ENCODE results near the gene PPME1. TPM values are rescaled to one million over a fixed set of nuclear protein-coding genes. Genes with fewer than 3 reads are reported as not detected.

The PPME1 gene
- total RNA-seq, 1 experiment from 2014 or later: 39.4 TPM

GRCh38 chr11:74204701-74205100, 33.6 kb downstream of the PPME1 start:
- Mint-ChIP-seq H3K9me3 (no peaks in the 10 kb centered on the region), H3K27ac (no peak overlapping the region), H3K4me1 (no peaks in the 10 kb centered on the region), H3K36me3 (ENCODE audit: insufficient read depth in 1 of 3, low read depth in 3 of 3) (peaks cover 0 to 29% (median 10%) of the 10 kb centered on the region in 3 experiments; a peak in 5 of 7 replicates), H3K4me3 (no peak overlapping the region), H3K27me3 (ENCODE audit: low read depth) (no peaks in the 10 kb centered on the region)
- no peak overlapping the region for H3K14ac ChIP-seq (ENCODE audit: insufficient read depth, low read length)
- WGBS (ENCODE audit: extremely low coverage, insufficient read length, low lambda C conversion rate): 100% methylated on average over 1 of the region's 1 CpG
- no peak overlapping the region for H4K5ac ChIP-seq (ENCODE audit: insufficient read length, low read depth, low read length)
- no peak overlapping the region for H3K4me2 ChIP-seq (ENCODE audit: insufficient read depth, insufficient read length, low read length)
- no peaks in the 10 kb centered on the region for H3K4me1 ChIP-seq (ENCODE audit: insufficient read depth, low read length)
- H3K9me3 ChIP-seq (ENCODE audit: control insufficient read depth, low read depth, low read length): no peaks in the 10 kb centered on the region
- no peak overlapping the region for H3K23ac ChIP-seq (ENCODE audit: insufficient read length, low read depth, low read length)
- H2BK120ac ChIP-seq (ENCODE audit: low read depth, low read length, poor library complexity, severe bottlenecking): no peak overlapping the region
- H3K56ac ChIP-seq (ENCODE audit: insufficient read length, low read depth, low read length): no peak overlapping the region
- no peak overlapping the region for H3K18ac ChIP-seq (ENCODE audit: insufficient read length, low read depth, low read length)
- H3K79me1 ChIP-seq (ENCODE audit: insufficient read depth, low read depth, low read length, poor library complexity, severe bottlenecking): no peaks in the 10 kb centered on the region
- no peak overlapping the region for H3K4ac ChIP-seq (ENCODE audit: low read depth, low read length)
- H2BK15ac ChIP-seq (ENCODE audit: low read depth, low read length): no peak overlapping the region
- no peaks in the 10 kb centered on the region for H3K27me3 ChIP-seq (ENCODE audit: insufficient read depth, low read length)
- H2AFZ ChIP-seq (ENCODE audit: low read length): no peak overlapping the region
- DNase-seq: no peak
- H3K27ac ChIP-seq (ENCODE audit: insufficient read length, low read depth, low read length): no peak overlapping the region
- H2BK5ac ChIP-seq (ENCODE audit: insufficient read length, low read length): no peak overlapping the region
- no peak overlapping the region for H4K91ac ChIP-seq (ENCODE audit: insufficient read length, low read depth, low read length)
- H3K23me2 ChIP-seq (ENCODE audit: insufficient read length, low read depth, low read length, poor library complexity, severe bottlenecking): no peaks in the 10 kb centered on the region
- no peaks in the 10 kb centered on the region for H3K79me2 ChIP-seq (ENCODE audit: insufficient read depth, low read length)
- H2BK20ac ChIP-seq (ENCODE audit: low read depth, low read length, poor library complexity, severe bottlenecking): no peak overlapping the region
- TF ChIP-seq CTCF (conservative IDR thresholded peaks at IDR 0.05): no peak
- H3K9ac ChIP-seq (ENCODE audit: extremely low read depth, insufficient read length, low read length): no peak overlapping the region
- no peak overlapping the region for H3T11ph ChIP-seq (ENCODE audit: low read length)
- H4K8ac ChIP-seq (replicated peaks; ENCODE audit: insufficient read length, low read depth, low read length): no peak overlapping the region
- H4K20me1 ChIP-seq (ENCODE audit: control insufficient read depth, insufficient read depth, insufficient read length): no peaks in the 10 kb centered on the region
- no peak overlapping the region for H2BK12ac ChIP-seq (ENCODE audit: insufficient read length, low read depth, low read length)
- H2AK5ac ChIP-seq (ENCODE audit: insufficient read length, low read length): no peak overlapping the region
